Calu3 (cell line): ENCODE data around the gene SLF2. TPM values are rescaled to one million over a fixed set of nuclear protein-coding genes. Genes with fewer than 3 reads are reported as not detected.
"Not testable (repeated sequence)": the region's sequence is repeated elsewhere in the genome, so short reads cannot be mapped to it uniquely, and the experiment has no call there.

Source experiments
- BruUV-seq: library from RNA; stranded (reverse); fragments of 400-500 nt; replicated peaks from 2 replicates; lab custom pipeline; 2021; lab: Mats Ljungman, UMichigan
- CTCF ChIA-PET: fragments of 300-600 bp; sonication (Branson Sonifier 250); formaldehyde crosslinking; loops from one replicate; lab custom pipeline; 2022; ENCODE audit warnings: antibody characterized with exemption; lab: Charles Lee
- DNase-seq: peaks from one replicate; pipeline ENCODE4 v3.0.0; 2022
- H3K27ac Mint-ChIP-seq: one replicate; pipeline ENCODE4 v1.8.0; 2022; ENCODE audit warnings: mixed read lengths; ENCODE audit not compliant: unreplicated experiment
- H3K27me3 Mint-ChIP-seq: one replicate; pipeline ENCODE4 v1.8.0; 2022; ENCODE audit warnings: mixed read lengths; ENCODE audit not compliant: unreplicated experiment
- H3K36me3 Mint-ChIP-seq: one replicate; pipeline ENCODE4 v1.8.0; 2022; ENCODE audit warnings: mild to moderate bottlenecking, moderate library complexity, mixed read lengths; ENCODE audit not compliant: insufficient read depth, unreplicated experiment
- H3K4me1 Mint-ChIP-seq: one replicate; pipeline ENCODE4 v1.8.0; 2022; ENCODE audit warnings: mild to moderate bottlenecking, low read depth, mixed read lengths; ENCODE audit not compliant: unreplicated experiment
- H3K4me3 Mint-ChIP-seq: one replicate; pipeline ENCODE4 v1.8.0; 2022; ENCODE audit warnings: mild to moderate bottlenecking, low read depth, moderate library complexity, mixed read lengths; ENCODE audit not compliant: unreplicated experiment
- H3K9me3 Mint-ChIP-seq: one replicate; pipeline ENCODE4 v1.8.0; 2022; ENCODE audit warnings: low read depth, mixed read lengths; ENCODE audit not compliant: unreplicated experiment
- intact Hi-C: fragments of 100-400 bp; cut with micrococcal nuclease; formaldehyde crosslinking; loops from one replicate; pipeline ENCODE4 v1.10.0; 2022; ENCODE audit not compliant: unreplicated experiment
- total RNA-seq: library from RNA; stranded (reverse); gene quantifications from 2 replicates; pipeline ENCODE4 v1.2.3, GENCODE V29; 2022
- TF ChIP-seq, protein P1 (sequence below): fragments of 200-600 bp; IDR thresholded peaks from one replicate; pipeline ENCODE4 v1.8.0; 2022; ENCODE audit warnings: antibody characterized with exemption; ENCODE audit not compliant: unreplicated experiment

The SLF2 gene
- total RNA-seq, 1 experiment from 2014 or later: 18.3 TPM

DNA sequence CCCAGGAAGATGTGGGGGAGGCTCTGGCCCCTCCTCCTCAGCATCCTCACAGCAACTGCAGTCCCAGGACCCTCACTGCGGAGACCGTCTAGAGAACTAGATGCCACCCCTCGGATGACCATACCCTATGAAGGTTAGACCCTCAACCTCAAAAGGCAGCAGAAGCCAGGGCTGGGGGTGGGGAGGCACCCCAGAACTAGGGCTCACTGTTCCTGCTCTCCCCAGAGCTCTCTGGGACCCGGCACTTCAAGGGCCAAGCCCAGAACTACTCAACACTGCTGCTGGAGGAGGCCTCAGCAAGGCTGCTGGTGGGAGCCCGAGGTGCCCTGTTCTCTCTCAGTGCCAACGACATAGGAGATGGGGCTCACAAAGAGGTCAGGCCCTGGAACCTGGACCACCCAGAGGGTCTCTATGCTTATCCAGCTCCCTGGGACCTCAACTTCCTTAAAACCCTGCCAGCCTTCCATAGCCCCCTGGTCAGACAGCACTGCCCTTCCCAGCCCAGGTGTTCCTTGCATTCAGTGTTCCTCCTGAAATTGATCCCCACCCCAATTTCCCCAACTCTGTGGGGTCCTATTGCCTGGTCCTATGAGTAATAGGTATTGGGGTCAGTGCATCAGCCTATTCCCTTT is 60.3 kb downstream of the SLF2 start:
- Mint-ChIP-seq H3K4me1 (peaks cover 29% of the 10 kb centered on the region), H3K27ac (no peak overlapping the region), H3K4me3 (no peak overlapping the region), H3K27me3 (no peaks in the 10 kb centered on the region), H3K36me3 (peaks cover 33% of the 10 kb centered on the region), H3K9me3 (no peaks in the 10 kb centered on the region)
- TF ChIP-seq, protein P1, sequence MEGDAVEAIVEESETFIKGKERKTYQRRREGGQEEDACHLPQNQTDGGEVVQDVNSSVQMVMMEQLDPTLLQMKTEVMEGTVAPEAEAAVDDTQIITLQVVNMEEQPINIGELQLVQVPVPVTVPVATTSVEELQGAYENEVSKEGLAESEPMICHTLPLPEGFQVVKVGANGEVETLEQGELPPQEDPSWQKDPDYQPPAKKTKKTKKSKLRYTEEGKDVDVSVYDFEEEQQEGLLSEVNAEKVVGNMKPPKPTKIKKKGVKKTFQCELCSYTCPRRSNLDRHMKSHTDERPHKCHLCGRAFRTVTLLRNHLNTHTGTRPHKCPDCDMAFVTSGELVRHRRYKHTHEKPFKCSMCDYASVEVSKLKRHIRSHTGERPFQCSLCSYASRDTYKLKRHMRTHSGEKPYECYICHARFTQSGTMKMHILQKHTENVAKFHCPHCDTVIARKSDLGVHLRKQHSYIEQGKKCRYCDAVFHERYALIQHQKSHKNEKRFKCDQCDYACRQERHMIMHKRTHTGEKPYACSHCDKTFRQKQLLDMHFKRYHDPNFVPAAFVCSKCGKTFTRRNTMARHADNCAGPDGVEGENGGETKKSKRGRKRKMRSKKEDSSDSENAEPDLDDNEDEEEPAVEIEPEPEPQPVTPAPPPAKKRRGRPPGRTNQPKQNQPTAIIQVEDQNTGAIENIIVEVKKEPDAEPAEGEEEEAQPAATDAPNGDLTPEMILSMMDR: no peak
- intact Hi-C loops: no loop called here
- no TSS peak for BruUV-seq
- DNase-seq: no peak
- CTCF ChIA-PET: no interaction called here

DNA sequence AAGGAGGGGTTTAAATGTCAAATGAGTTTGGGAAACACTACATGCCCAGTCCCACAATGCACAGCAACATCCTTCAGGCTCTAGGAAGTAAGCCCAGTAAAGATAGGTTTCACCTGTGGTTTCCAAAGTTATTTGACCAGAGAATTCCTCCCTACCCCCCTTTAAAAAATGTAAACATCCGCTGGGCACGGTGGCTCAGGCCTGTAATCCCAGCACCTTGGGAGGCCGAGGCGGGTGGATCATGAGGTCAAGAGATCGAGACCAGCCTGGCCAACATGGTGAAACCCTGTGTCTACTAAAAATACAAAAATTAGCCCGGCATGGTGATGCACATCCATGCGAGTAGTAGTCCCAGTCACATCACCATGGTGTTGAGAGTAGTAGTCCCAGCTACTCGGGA is 62.6 kb downstream of the SLF2 start:
- CTCF ChIA-PET, H3K27ac Mint-ChIP-seq, intact Hi-C loops: not testable (repeated sequence)

DNA sequence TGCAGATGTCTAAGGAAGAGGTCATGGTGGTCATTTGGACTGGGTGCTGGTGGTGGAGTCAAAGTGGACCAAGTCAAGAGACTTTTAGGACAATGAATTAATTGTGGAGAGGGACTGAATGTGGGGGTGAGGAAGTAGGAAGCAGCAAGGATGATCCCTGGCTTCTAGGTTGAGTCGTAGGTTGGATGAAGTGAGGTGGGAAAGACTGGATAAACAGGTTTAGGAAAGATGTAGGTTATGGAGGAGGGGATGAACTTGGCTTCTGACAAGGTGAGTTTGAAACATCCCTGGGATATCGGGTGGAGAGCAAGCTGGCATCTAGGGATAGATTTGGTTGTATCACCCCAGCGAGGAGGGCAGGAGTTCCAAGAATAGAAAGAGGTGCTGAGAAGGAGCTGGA is 64.1 kb downstream of the SLF2 start:
- intact Hi-C loops: no loop called here
- Mint-ChIP-seq H3K27me3 (no peaks in the 10 kb centered on the region), H3K9me3 (no peaks in the 10 kb centered on the region), H3K4me3 (no peak overlapping the region), H3K36me3 (peaks cover 14% of the 10 kb centered on the region), H3K27ac (no peak overlapping the region), H3K4me1 (peaks cover 13% of the 10 kb centered on the region)
- DNase-seq: no peak
- CTCF ChIA-PET: no interaction called here
- TF ChIP-seq, protein P1: no peak
- no TSS peak for BruUV-seq

More for the DNA sequence above, 62.6 kb downstream of the SLF2 start:
- not testable (repeated sequence) for BruUV-seq, H3K9me3 Mint-ChIP-seq, H3K4me3 Mint-ChIP-seq, H3K27me3 Mint-ChIP-seq, DNase-seq
- Mint-ChIP-seq H3K4me1 (peaks cover 28% of the 10 kb centered on the region), H3K36me3 (peaks cover 21% of the 10 kb centered on the region)

DNA sequence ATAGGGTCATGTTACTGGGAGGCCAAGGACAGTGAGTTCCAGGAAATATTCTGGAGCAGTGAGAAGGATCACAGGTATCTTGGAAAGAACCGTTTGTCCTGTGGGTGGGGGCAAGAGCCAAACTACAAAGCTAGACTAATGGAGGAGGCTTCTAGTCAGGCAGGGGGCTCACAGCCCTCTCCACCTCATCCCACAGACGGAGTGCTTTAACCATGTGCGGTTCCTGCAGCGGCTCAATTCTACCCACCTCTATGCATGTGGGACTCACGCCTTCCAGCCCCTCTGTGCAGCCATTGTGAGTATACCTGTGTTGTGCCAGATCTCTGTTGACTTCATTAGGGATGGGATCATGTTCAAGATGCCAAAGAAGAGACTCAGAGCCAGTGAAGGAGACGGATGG is 64.7 kb downstream of the SLF2 start:
- DNase-seq: no peak
- no peak overlapping the region for H3K4me3 Mint-ChIP-seq
- CTCF ChIA-PET: no interaction called here
- no peaks in the 10 kb centered on the region for H3K27me3 Mint-ChIP-seq
- no peaks in the 10 kb centered on the region for H3K9me3 Mint-ChIP-seq
- H3K36me3 Mint-ChIP-seq: peaks cover 14% of the 10 kb centered on the region
- TF ChIP-seq, protein P1: no peak
- intact Hi-C loops: no loop called here
- BruUV-seq: no TSS peak
- no peak overlapping the region for H3K27ac Mint-ChIP-seq
- H3K4me1 Mint-ChIP-seq: peaks cover 11% of the 10 kb centered on the region
